HCT116 (cell line): Measurements from ENCODE around the gene DTNB. TPM values are rescaled to one million over a fixed set of nuclear protein-coding genes. Genes with fewer than 3 reads are reported as not detected.

ENCODE experiments used
- ATAC-seq: fragments of 200-7000 bp; cut with Tn5 transposase; 2 replicates; pipeline ENCODE4 v1.9.1; 2020; ENCODE audit warnings: mild to moderate bottlenecking, moderate library complexity
- BruUV-seq: library from RNA; stranded (reverse); fragments of 400-500 nt; replicated peaks from 2 replicates; lab custom pipeline; 2021; lab: Mats Ljungman, UMichigan
- CTCF ChIA-PET: fragments of 300-600 bp; sonication (Branson Sonifier 250); formaldehyde crosslinking; loops from one replicate; lab custom pipeline; 2021; ENCODE audit warnings: antibody characterized with exemption; lab: Charles Lee
- POLR2A ChIA-PET: fragments of 300-600, 350-600 bp; sonication (Branson Sonifier 250); formaldehyde crosslinking; loops from one replicate; lab custom pipeline; 2021; ENCODE audit warnings: antibody characterized with exemption; lab: Charles Lee
- RAD21 ChIA-PET, 2 experiments: fragments of 300-600 bp; sonication (Branson Sonifier 250); formaldehyde crosslinking; loops; one replicate each; lab custom pipeline; 2023; ENCODE audit warnings: low total read pairs in 2 of 2; ENCODE audit not compliant: uncharacterized antibody in 2 of 2, unreplicated experiment in 2 of 2, low non-redundant PET in 1 of 2; lab: Charles Lee
- DNase-seq: peaks from one replicate; pipeline ENCODE4 v3.0.0-alpha.2; 2010; ENCODE audit warnings: low read depth, low spot score
- H2AFZ ChIP-seq: fragments of 200-600 bp; shearing (Covaris generic), sonication (generic); 2 replicates; pipeline ENCODE4 v1.6.1; 2017; ENCODE audit warnings: low read depth, mixed run types, mixed read lengths, antibody characterized with exemption, low read length; ENCODE audit not compliant: poor library complexity, severe bottlenecking
- H3K27ac ChIP-seq: 2 replicates; pipeline ENCODE4 v1.5.1; 2012; ENCODE audit warnings: low read depth, low read length
- H3K27me3 ChIP-seq: fragments of 200-600 bp; sonication (generic); 2 replicates; pipeline ENCODE4 v1.6.1; 2016; ENCODE audit warnings: mixed run types, low read length, mixed read lengths; ENCODE audit not compliant: insufficient read depth
- H3K36me3 ChIP-seq, 2 experiments: fragments of 200-500 bp in 1 of 2; fragments of 200-600 bp in 1 of 2; sonication (Bioruptor generic) in 1 of 2; sonication (generic) in 1 of 2; 2 replicates each; pipeline versions ENCODE4 v1.5.1 to v1.6.1; 2014 to 2016; ENCODE audit warnings: low read length in 2 of 2, inconsistent platforms in 1 of 2, mixed read lengths in 1 of 2, mixed run types in 1 of 2; ENCODE audit not compliant: insufficient read depth in 2 of 2, control insufficient read depth in 1 of 2
- H3K4me1 ChIP-seq, 2 experiments: fragments of 200-600 bp in 1 of 2; sonication (generic) in 1 of 2; 2 replicates each; pipeline versions ENCODE4 v1.5.1 to v1.6.1; 2012 to 2017; ENCODE audit warnings: low read length in 2 of 2, inconsistent platforms in 1 of 2, mild to moderate bottlenecking in 1 of 2, mixed read lengths in 1 of 2, mixed run types in 1 of 2, moderate library complexity in 1 of 2; ENCODE audit not compliant: insufficient read depth in 2 of 2, control insufficient read depth in 1 of 2
- H3K4me2 ChIP-seq: fragments of 200-600 bp; sonication (generic); 2 replicates; pipeline ENCODE4 v1.6.1; 2017; ENCODE audit warnings: mixed run types, low read length, mixed read lengths
- H3K4me3 ChIP-seq, 2 experiments: fragments of 200-600 bp in 1 of 2; sonication (generic) in 1 of 2; replicated peaks in 1 of 2; 2 replicates each; pipeline ENCODE4 v1.5.1; 2011 to 2016; ENCODE audit warnings: low read length in 2 of 2, control low read depth in 1 of 2, low read depth in 1 of 2, mild to moderate bottlenecking in 1 of 2, mixed read lengths in 1 of 2, mixed run types in 1 of 2
- H3K79me2 ChIP-seq: fragments of 200-600 bp; sonication (generic); 2 replicates; pipeline ENCODE4 v1.6.1; 2017; ENCODE audit warnings: mild to moderate bottlenecking, mixed run types, low read length, moderate library complexity, mixed read lengths; ENCODE audit not compliant: insufficient read depth
- H3K9ac ChIP-seq: fragments of 200-600 bp; sonication (generic); 2 replicates; pipeline ENCODE4 v1.6.1; 2016; ENCODE audit warnings: low read length, mixed read lengths
- H3K9me2 ChIP-seq: fragments of 200-600 bp; sonication (generic), shearing (Covaris generic); 2 replicates; pipeline ENCODE4 v1.6.1; 2017; ENCODE audit warnings: mixed run types, mild to moderate bottlenecking, moderate library complexity; ENCODE audit not compliant: insufficient read depth
- H3K9me3 ChIP-seq, 2 experiments: fragments of 200-500 bp in 1 of 2; fragments of 200-600 bp in 1 of 2; sonication (Bioruptor generic) in 1 of 2; sonication (generic) in 1 of 2; 2 replicates each; pipeline ENCODE4 v1.6.1; 2014 to 2017; ENCODE audit warnings: low read length in 2 of 2, mixed read lengths in 2 of 2, inconsistent platforms in 1 of 2, low read depth in 1 of 2, mild to moderate bottlenecking in 1 of 2, mixed run types in 1 of 2, moderate library complexity in 1 of 2; ENCODE audit not compliant: control insufficient read depth in 1 of 2, insufficient read depth in 1 of 2
- H4K20me1 ChIP-seq: fragments of 200-600 bp; sonication (generic), shearing (Covaris generic); 2 replicates; pipeline ENCODE4 v1.6.1; 2017; ENCODE audit warnings: mixed run types, mild to moderate bottlenecking, moderate library complexity; ENCODE audit not compliant: insufficient read depth
- EGR1 ChIP-seq: IDR thresholded peaks from 2 replicates; pipeline ENCODE4 v1.6.1; 2012; ENCODE audit warnings: low read depth
- ELF1 ChIP-seq: IDR thresholded peaks from 2 replicates; pipeline ENCODE4 v1.6.1; 2012; ENCODE audit warnings: low read depth, borderline replicate concordance
- EZH2 ChIP-seq: fragments of 200-600 bp; sonication (generic); IDR thresholded peaks from 2 replicates; pipeline ENCODE4 v1.6.1; 2017; ENCODE audit warnings: antibody characterized with exemption, mixed run types
- FOSL1 ChIP-seq: IDR thresholded peaks from 2 replicates; pipeline ENCODE4 v1.6.1; 2012; ENCODE audit warnings: low read depth
- JUND ChIP-seq: IDR thresholded peaks from 2 replicates; pipeline ENCODE4 v1.6.1; 2012
- POLR2A ChIP-seq: IDR thresholded peaks from 2 replicates; pipeline ENCODE4 v1.7.0; 2011; ENCODE audit warnings: borderline replicate concordance; ENCODE audit not compliant: insufficient read depth, insufficient read length; ENCODE audit errors: extremely low read depth
- POLR2AphosphoS5 ChIP-seq: IDR thresholded peaks from 2 replicates; pipeline ENCODE4 v1.6.1; 2011; ENCODE audit warnings: mild to moderate bottlenecking, low read depth, low read length, moderate library complexity
- SP1 ChIP-seq: IDR thresholded peaks from 2 replicates; pipeline ENCODE4 v1.6.1; 2012; ENCODE audit warnings: low read depth
- YY1 ChIP-seq: IDR thresholded peaks from 2 replicates; pipeline ENCODE4 v1.6.1; 2011; ENCODE audit warnings: low read length, low read depth, moderate library complexity, mild to moderate bottlenecking; ENCODE audit not compliant: insufficient replicate concordance; ENCODE audit errors: extremely low read depth
- ZFX ChIP-seq: fragments of 450-650 bp; IDR thresholded peaks from 2 replicates; pipeline ENCODE4 v1.6.1; 2017
- ZNF274 ChIP-seq: fragments of 200-500 bp; sonication (Bioruptor generic); IDR thresholded peaks from 2 replicates; pipeline ENCODE4 v1.6.1; 2014; ENCODE audit warnings: mild to moderate bottlenecking, low read depth, low read length, inconsistent platforms
- intact Hi-C: fragments of 100-400 bp; cut with micrococcal nuclease; formaldehyde crosslinking; loops from 2 replicates; pipeline ENCODE4 v1.10.0; 2022
- total RNA-seq: library from RNA; stranded (reverse); gene quantifications from one replicate; pipeline ENCODE4 v1.2.1, GENCODE V29; 2021; ENCODE audit not compliant: unreplicated experiment
- TF ChIP-seq, protein P1 (sequence below): IDR thresholded peaks from 2 replicates; pipeline ENCODE4 v1.6.1; 2012
- TF ChIP-seq, protein P2 (sequence below), 3 experiments: fragments of 200-600 bp in 1 of 3; sonication (generic) in 1 of 3; IDR thresholded peaks in 2 of 3; conservative IDR thresholded peaks in 1 of 3; 2 replicates each; pipeline ENCODE4 v1.5.1; 2012 to 2017; ENCODE audit warnings: low read depth in 2 of 3, low read length in 2 of 3, antibody characterized with exemption in 1 of 3, borderline replicate concordance in 1 of 3, control low read depth in 1 of 3, mild to moderate bottlenecking in 1 of 3, mixed read lengths in 1 of 3, mixed run types in 1 of 3, moderate library complexity in 1 of 3; ENCODE audit not compliant: insufficient read depth in 1 of 3
- TF ChIP-seq, protein P3 (sequence below): IDR thresholded peaks from 2 replicates; pipeline ENCODE4 v1.6.1; 2012

The DTNB gene
- total RNA-seq, 1 experiment from 2014 or later: 30.2 TPM

- intact Hi-C loops: no loop called here
- Histone ChIP-seq H3K36me3 (no peaks in the 10 kb centered on the region), H3K27me3 (no peaks in the 10 kb centered on the region), H3K4me2 (no peak overlapping the region), H3K4me1 (no peaks in the 10 kb centered on the region), H2AFZ (no peak overlapping the region), H3K79me2 (no peaks in the 10 kb centered on the region), H3K9ac (no peak overlapping the region), H3K9me2 (no peaks in the 10 kb centered on the region), H3K9me3 (no peaks in the 10 kb centered on the region), H3K4me3 (no peak overlapping the region), H4K20me1 (0 out of 2 replicates have a peak, but pooled peaks cover 4% of the 10 kb centered on the region), H3K27ac (no peak overlapping the region)
- DNase-seq (no peak), ATAC-seq (no peak)
- ChIA-PET POLR2A (no interaction called here), CTCF (no interaction called here), RAD21 (no interaction called here)
- no peak for TF ChIP-seq POLR2AphosphoS5
- TF ChIP-seq, protein P1, sequence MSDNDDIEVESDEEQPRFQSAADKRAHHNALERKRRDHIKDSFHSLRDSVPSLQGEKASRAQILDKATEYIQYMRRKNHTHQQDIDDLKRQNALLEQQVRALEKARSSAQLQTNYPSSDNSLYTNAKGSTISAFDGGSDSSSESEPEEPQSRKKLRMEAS: no peak
- TF ChIP-seq ZFX: no peak
- TF ChIP-seq YY1: no peak
- TF ChIP-seq, protein P2, sequence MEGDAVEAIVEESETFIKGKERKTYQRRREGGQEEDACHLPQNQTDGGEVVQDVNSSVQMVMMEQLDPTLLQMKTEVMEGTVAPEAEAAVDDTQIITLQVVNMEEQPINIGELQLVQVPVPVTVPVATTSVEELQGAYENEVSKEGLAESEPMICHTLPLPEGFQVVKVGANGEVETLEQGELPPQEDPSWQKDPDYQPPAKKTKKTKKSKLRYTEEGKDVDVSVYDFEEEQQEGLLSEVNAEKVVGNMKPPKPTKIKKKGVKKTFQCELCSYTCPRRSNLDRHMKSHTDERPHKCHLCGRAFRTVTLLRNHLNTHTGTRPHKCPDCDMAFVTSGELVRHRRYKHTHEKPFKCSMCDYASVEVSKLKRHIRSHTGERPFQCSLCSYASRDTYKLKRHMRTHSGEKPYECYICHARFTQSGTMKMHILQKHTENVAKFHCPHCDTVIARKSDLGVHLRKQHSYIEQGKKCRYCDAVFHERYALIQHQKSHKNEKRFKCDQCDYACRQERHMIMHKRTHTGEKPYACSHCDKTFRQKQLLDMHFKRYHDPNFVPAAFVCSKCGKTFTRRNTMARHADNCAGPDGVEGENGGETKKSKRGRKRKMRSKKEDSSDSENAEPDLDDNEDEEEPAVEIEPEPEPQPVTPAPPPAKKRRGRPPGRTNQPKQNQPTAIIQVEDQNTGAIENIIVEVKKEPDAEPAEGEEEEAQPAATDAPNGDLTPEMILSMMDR (IDR thresholded peaks at IDR 0.05 in 2 of 3, conservative IDR thresholded peaks at IDR 0.05 in 1 of 3; ENCODE audit: borderline replicate concordance in 1 of 3, insufficient read depth in 1 of 3, low read depth in 2 of 3, low read length in 2 of 3): no peak
- no peak for TF ChIP-seq POLR2A
- no peak for TF ChIP-seq SP1
- TF ChIP-seq, protein P3, sequence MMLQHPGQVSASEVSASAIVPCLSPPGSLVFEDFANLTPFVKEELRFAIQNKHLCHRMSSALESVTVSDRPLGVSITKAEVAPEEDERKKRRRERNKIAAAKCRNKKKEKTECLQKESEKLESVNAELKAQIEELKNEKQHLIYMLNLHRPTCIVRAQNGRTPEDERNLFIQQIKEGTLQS: no peak
- no peak for TF ChIP-seq JUND
- no peak for TF ChIP-seq EZH2
- no peak for TF ChIP-seq EGR1
- TF ChIP-seq FOSL1: no peak
- TF ChIP-seq ZNF274: no peak
- TF ChIP-seq ELF1: no peak
- BruUV-seq: no TSS peak
Measured at GRCh38 chr2:25592766-25593292, 80.5 kb downstream of the DTNB start.
